GM12865 (cell line): Measurements from ENCODE around the gene PRM2.

Experiments used
- DNase-seq: peaks from one replicate; pipeline ENCODE4 v3.0.0; 2010; ENCODE audit warnings: low read depth
- H3K4me3 ChIP-seq: 2 replicates; pipeline ENCODE4 v1.5.1; 2011; ENCODE audit warnings: mild to moderate bottlenecking, low read depth, low read length, control low read depth
- CTCF ChIP-seq: IDR thresholded peaks from 2 replicates; pipeline ENCODE4 v1.5.1; 2011; ENCODE audit warnings: low read length, control low read depth, low read depth, inconsistent platforms; ENCODE audit not compliant: insufficient read depth; ENCODE audit errors: missing control alignments

The PRM2 gene

GRCh38 chr16:11241480-11242204 lies 34.6 kb downstream of the PRM2 start:
- no peak overlapping the region for H3K4me3 ChIP-seq
- TF ChIP-seq CTCF: no peak
- DNase-seq: no peak

GRCh38 chr16:11240636-11241473 lies 35.4 kb downstream of the PRM2 start:
- DNase-seq: no peak
- TF ChIP-seq CTCF: no peak
- H3K4me3 ChIP-seq: no peak overlapping the region

GRCh38 chr16:11239644-11240632 lies 36.3 kb downstream of the PRM2 start:
- TF ChIP-seq CTCF: no peak
- DNase-seq: no peak
- no peak overlapping the region for H3K4me3 ChIP-seq

GRCh38 chr16:11238272-11239202 lies 37.7 kb downstream of the PRM2 start:
- DNase-seq: no peak
- TF ChIP-seq CTCF: no peak
- no peak overlapping the region for H3K4me3 ChIP-seq

GRCh38 chr16:11236461-11237254 lies 39.6 kb downstream of the PRM2 start:
- no peak for DNase-seq
- no peak overlapping the region for H3K4me3 ChIP-seq
- no peak for TF ChIP-seq CTCF
